HEK293 (cell line): ENCODE results near the gene TP53BP1.

ENCODE experiments used
- CTCF ChIA-PET: fragments of 350-600 bp; formaldehyde crosslinking; extraction: SDS; loops from one replicate; lab custom pipeline; 2021; ENCODE audit warnings: antibody characterized with exemption; lab: Yijun Ruan, JAX
- POLR2A ChIA-PET: fragments of 300-600 bp; formaldehyde crosslinking; extraction: SDS; loops from one replicate; lab custom pipeline; 2020; ENCODE audit warnings: antibody characterized with exemption, inconsistent platforms; lab: Yijun Ruan, JAX
- H3K27ac ChIP-seq: fragments of 200-500 bp; sonication (Bioruptor generic); 2 replicates; pipeline ENCODE4 v1.5.1; 2014; ENCODE audit warnings: low read depth, low read length, control low read depth, inconsistent platforms; ENCODE audit errors: extremely low read depth
- H3K36me3 ChIP-seq, 2 experiments: fragments of 200-500 bp in 1 of 2; sonication (Bioruptor generic) in 1 of 2; 1 replicate in 1 of 2; 2 replicates in 1 of 2; pipeline ENCODE4 v1.5.1; 2014 to 2017; ENCODE audit warnings: inconsistent platforms in 2 of 2, low read length in 2 of 2; ENCODE audit not compliant: control insufficient read depth in 2 of 2, insufficient read depth in 1 of 2
- H3K4me1 ChIP-seq: fragments of 200-500 bp; sonication (Bioruptor generic); 2 replicates; pipeline ENCODE4 v1.5.1; 2014; ENCODE audit warnings: mild to moderate bottlenecking, low read length, inconsistent platforms; ENCODE audit not compliant: control insufficient read depth, insufficient read depth
- H3K4me3 ChIP-seq: 2 replicates; pipeline ENCODE4 v1.5.1; 2011; ENCODE audit warnings: low read depth, mild to moderate bottlenecking, control low read depth, low read length, moderate library complexity
- H3K9me3 ChIP-seq: fragments of 200-500 bp; sonication (Bioruptor generic); 2 replicates; pipeline ENCODE4 v1.5.1; 2014; ENCODE audit warnings: low read depth, low read length, inconsistent platforms; ENCODE audit not compliant: control insufficient read depth, insufficient read depth
- ATF2 ChIP-seq: fragments of 450-650 bp; formaldehyde crosslinking; IDR thresholded peaks from 2 replicates; pipeline ENCODE4 v1.5.1; 2016; ENCODE audit warnings: missing biosample characterization, missing genetic modification characterization, low read depth
- GFI1B ChIP-seq: fragments of 450-650 bp; formaldehyde crosslinking; IDR thresholded peaks from 2 replicates; pipeline ENCODE4 v1.5.1; 2016; ENCODE audit warnings: missing biosample characterization, missing genetic modification characterization
- GLIS1 ChIP-seq: fragments of 450-650 bp; formaldehyde crosslinking; IDR thresholded peaks from 2 replicates; pipeline ENCODE4 v1.5.1; 2016; ENCODE audit warnings: missing biosample characterization, missing genetic modification characterization
- GLIS2 ChIP-seq: fragments of 450-650 bp; formaldehyde crosslinking; IDR thresholded peaks from 2 replicates; pipeline ENCODE4 v1.5.1; 2016; ENCODE audit warnings: missing biosample characterization, missing genetic modification characterization
- KLF8 ChIP-seq: fragments of 450-650 bp; formaldehyde crosslinking; IDR thresholded peaks from 2 replicates; pipeline ENCODE4 v1.5.1; 2016; ENCODE audit warnings: missing biosample characterization, missing genetic modification characterization
- MZF1 ChIP-seq: fragments of 450-650 bp; formaldehyde crosslinking; IDR thresholded peaks from 2 replicates; pipeline ENCODE4 v1.5.1; 2017; ENCODE audit warnings: missing biosample characterization, missing genetic modification characterization, borderline replicate concordance
- SP2 ChIP-seq: fragments of 450-650 bp; formaldehyde crosslinking; IDR thresholded peaks from 2 replicates; pipeline ENCODE4 v1.5.1; 2016; ENCODE audit warnings: missing biosample characterization, missing genetic modification characterization
- SP3 ChIP-seq: fragments of 450-650 bp; formaldehyde crosslinking; IDR thresholded peaks from 2 replicates; pipeline ENCODE4 v1.5.1; 2016; ENCODE audit warnings: missing biosample characterization, missing genetic modification characterization
- ZBTB17 ChIP-seq: fragments of 450-650 bp; formaldehyde crosslinking; IDR thresholded peaks from 2 replicates; pipeline ENCODE4 v1.5.1; 2016; ENCODE audit warnings: missing biosample characterization, missing genetic modification characterization
- ZBTB21 ChIP-seq: fragments of 450-650 bp; formaldehyde crosslinking; IDR thresholded peaks from 2 replicates; pipeline ENCODE4 v1.5.1; 2017; ENCODE audit warnings: missing biosample characterization, missing genetic modification characterization
- ZBTB26 ChIP-seq: fragments of 450-650 bp; formaldehyde crosslinking; optimal IDR thresholded peaks from 2 replicates; pipeline ENCODE3; 2016; ENCODE audit warnings: missing biosample characterization, mild to moderate bottlenecking, missing genetic modification characterization
- ZBTB48 ChIP-seq: fragments of 450-650 bp; formaldehyde crosslinking; IDR thresholded peaks from 2 replicates; pipeline ENCODE4 v1.5.1; 2016; ENCODE audit warnings: missing biosample characterization, missing genetic modification characterization
- ZNF10 ChIP-seq: fragments of 450-650 bp; formaldehyde crosslinking; IDR thresholded peaks from 2 replicates; pipeline ENCODE4 v1.5.1; 2017; ENCODE audit warnings: missing biosample characterization, missing genetic modification characterization
- ZNF324 ChIP-seq: fragments of 450-650 bp; formaldehyde crosslinking; IDR thresholded peaks from 2 replicates; pipeline ENCODE4 v1.5.1; 2016; ENCODE audit warnings: missing biosample characterization, missing genetic modification characterization
- ZNF571 ChIP-seq: fragments of 450-650 bp; formaldehyde crosslinking; IDR thresholded peaks from 2 replicates; pipeline ENCODE4 v1.5.0; 2017; ENCODE audit warnings: missing biosample characterization, missing genetic modification characterization
- ZNF600 ChIP-seq: fragments of 450-650 bp; formaldehyde crosslinking; IDR thresholded peaks from 2 replicates; pipeline ENCODE4 v1.5.1; 2016; ENCODE audit warnings: missing biosample characterization, missing genetic modification characterization
- ZNF621 ChIP-seq: fragments of 450-650 bp; formaldehyde crosslinking; IDR thresholded peaks from 2 replicates; pipeline ENCODE4 v1.5.1; 2017; ENCODE audit warnings: missing biosample characterization, missing genetic modification characterization
- ZNF623 ChIP-seq: fragments of 450-650 bp; formaldehyde crosslinking; IDR thresholded peaks from 2 replicates; pipeline ENCODE4 v1.5.1; 2016; ENCODE audit warnings: missing biosample characterization, missing genetic modification characterization
- ZNF629 ChIP-seq: fragments of 450-650 bp; formaldehyde crosslinking; IDR thresholded peaks from 2 replicates; pipeline ENCODE4 v1.5.1; 2017; ENCODE audit warnings: missing biosample characterization, missing genetic modification characterization
- TF ChIP-seq, protein P1 (sequence below): sonication (generic); formaldehyde crosslinking; IDR thresholded peaks from 2 replicates; pipeline ENCODE4 v1.8.1; 2022; ENCODE audit warnings: mild to moderate bottlenecking, moderate library complexity, missing genetic modification reagents
- TF ChIP-seq, protein P2 (sequence below): fragments of 450-650 bp; formaldehyde crosslinking; IDR thresholded peaks from 2 replicates; pipeline ENCODE4 v1.5.1; 2016; ENCODE audit warnings: missing biosample characterization, missing genetic modification characterization

The TP53BP1 gene

GRCh38 chr15:43492673-43493601, at the start of gene TP53BP1 (continued):
- TF ChIP-seq SP2 (tag by site-specific recombination) (peak; percentile 97), SP3 (tag by site-specific recombination) (peak; percentile 81), ZBTB17 (tag by site-specific recombination) (peak; percentile 84), GLIS2 (peak; percentile 88), ZBTB48 (tag by site-specific recombination) (peak; percentile 98), MZF1 (0 out of 2 replicates have a peak, but pooled peaks have one; percentile 38), GLIS1 (peak; percentile 51; the same call in 1 of the 2 replicates), ZNF324 (tag by site-specific recombination) (no peak), ZNF600 (tag by site-specific recombination) (peak; percentile 72; the same call in 1 of the 2 replicates), ZNF571 (tag by site-specific recombination) (no peak), ZNF623 (tag by site-specific recombination) (no peak), GFI1B (tag by site-specific recombination) (no peak), ATF2 (tag by site-specific recombination) (peak; percentile 67; the same call in 1 of the 2 replicates), ZBTB26 (tag by site-specific recombination) (peak; percentile 62), KLF8 (no peak), ZBTB21 (tag by site-specific recombination) (peak; percentile 91), ZNF629 (tag by site-specific recombination) (peak; percentile 97)
- TF ChIP-seq, protein P1, sequence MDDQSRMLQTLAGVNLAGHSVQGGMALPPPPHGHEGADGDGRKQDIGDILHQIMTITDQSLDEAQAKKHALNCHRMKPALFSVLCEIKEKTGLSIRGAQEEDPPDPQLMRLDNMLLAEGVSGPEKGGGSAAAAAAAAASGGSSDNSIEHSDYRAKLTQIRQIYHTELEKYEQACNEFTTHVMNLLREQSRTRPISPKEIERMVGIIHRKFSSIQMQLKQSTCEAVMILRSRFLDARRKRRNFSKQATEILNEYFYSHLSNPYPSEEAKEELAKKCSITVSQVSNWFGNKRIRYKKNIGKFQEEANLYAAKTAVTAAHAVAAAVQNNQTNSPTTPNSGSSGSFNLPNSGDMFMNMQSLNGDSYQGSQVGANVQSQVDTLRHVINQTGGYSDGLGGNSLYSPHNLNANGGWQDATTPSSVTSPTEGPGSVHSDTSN (CRISPR knock-in tag): peak; percentile 96
- TF ChIP-seq, protein P2, sequence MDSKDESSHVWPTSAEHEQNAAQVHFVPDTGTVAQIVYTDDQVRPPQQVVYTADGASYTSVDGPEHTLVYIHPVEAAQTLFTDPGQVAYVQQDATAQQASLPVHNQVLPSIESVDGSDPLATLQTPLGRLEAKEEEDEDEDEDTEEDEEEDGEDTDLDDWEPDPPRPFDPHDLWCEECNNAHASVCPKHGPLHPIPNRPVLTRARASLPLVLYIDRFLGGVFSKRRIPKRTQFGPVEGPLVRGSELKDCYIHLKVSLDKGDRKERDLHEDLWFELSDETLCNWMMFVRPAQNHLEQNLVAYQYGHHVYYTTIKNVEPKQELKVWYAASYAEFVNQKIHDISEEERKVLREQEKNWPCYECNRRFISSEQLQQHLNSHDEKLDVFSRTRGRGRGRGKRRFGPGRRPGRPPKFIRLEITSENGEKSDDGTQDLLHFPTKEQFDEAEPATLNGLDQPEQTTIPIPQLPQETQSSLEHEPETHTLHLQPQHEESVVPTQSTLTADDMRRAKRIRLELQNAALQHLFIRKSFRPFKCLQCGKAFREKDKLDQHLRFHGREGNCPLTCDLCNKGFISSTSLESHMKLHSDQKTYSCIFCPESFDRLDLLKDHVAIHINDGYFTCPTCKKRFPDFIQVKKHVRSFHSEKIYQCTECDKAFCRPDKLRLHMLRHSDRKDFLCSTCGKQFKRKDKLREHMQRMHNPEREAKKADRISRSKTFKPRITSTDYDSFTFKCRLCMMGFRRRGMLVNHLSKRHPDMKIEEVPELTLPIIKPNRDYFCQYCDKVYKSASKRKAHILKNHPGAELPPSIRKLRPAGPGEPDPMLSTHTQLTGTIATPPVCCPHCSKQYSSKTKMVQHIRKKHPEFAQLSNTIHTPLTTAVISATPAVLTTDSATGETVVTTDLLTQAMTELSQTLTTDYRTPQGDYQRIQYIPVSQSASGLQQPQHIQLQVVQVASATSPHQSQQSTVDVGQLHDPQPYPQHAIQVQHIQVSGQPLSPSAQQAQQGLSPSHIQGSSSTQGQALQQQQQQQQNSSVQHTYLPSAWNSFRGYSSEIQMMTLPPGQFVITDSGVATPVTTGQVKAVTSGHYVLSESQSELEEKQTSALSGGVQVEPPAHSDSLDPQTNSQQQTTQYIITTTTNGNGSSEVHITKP (tag by site-specific recombination): peak; percentile 46; the same call in 1 of the 2 replicates

GRCh38 chr15:43541785-43542184, 48.8 kb upstream of the TP53BP1 start:
- TF ChIP-seq ZNF10: peak; percentile 40; the same call in 1 of the 2 replicates
- no peak for TF ChIP-seq ZNF621 (tag by site-specific recombination)
- TF ChIP-seq, all 188 proteins: peak for 1
- no peaks in the 10 kb centered on the region for H3K4me1 ChIP-seq
- ChIA-PET CTCF (interaction anchor here (0.7 kb wide), 1 partner anchor 101 kb away, joined by 3 read pairs; no protein-coding TSS in a partner anchor), POLR2A (interaction anchor here (0.7 kb wide), 1 partner anchor 80 kb away, joined by 7 read pairs; no protein-coding TSS in a partner anchor)
- no peak overlapping the region for H3K4me3 ChIP-seq
- no peaks in the 10 kb centered on the region; a peak in 1 of 3 replicates for H3K36me3 ChIP-seq
- no peak overlapping the region for H3K27ac ChIP-seq
- no peaks in the 10 kb centered on the region for H3K9me3 ChIP-seq
